Measurements from ENCODE around the gene SCN1B. TPM values are rescaled to one million over a fixed set of nuclear protein-coding genes. Genes with fewer than 3 reads are reported as not detected.

SCN1B gene
- total and polyA plus RNA-seq, 2 of the 13 experiments (the other 11 are each of a cell fraction or from before 2014, with no cell fraction given), result 2.7 to 20.1 TPM

- TF ChIP-seq SNAPC4 (CRISPR knock-in tag; IDR thresholded peaks at IDR 0.05) (no peak), REPIN1 (CRISPR knock-in tag; IDR thresholded peaks at IDR 0.05; ENCODE audit: borderline replicate concordance, low read depth) (no peak), TFAP4 (IDR thresholded peaks at IDR 0.05; ENCODE audit: borderline replicate concordance, low read depth) (peak; percentile 40; the same call in 1 of the 2 replicates), KLF9 (CRISPR knock-in tag; IDR thresholded peaks at IDR 0.05; ENCODE audit: low read depth) (no peak), ZBTB8A (CRISPR knock-in tag; IDR thresholded peaks at IDR 0.05; ENCODE audit: borderline replicate concordance, low read depth) (no peak), ZNF576 (CRISPR knock-in tag; IDR thresholded peaks at IDR 0.05) (no peak), POLR2AphosphoS5 (IDR thresholded peaks at IDR 0.05; ENCODE audit: low read depth, low read length) (peak; percentile 68), FOXA3 (CRISPR knock-in tag; IDR thresholded peaks at IDR 0.05) (0 out of 2 replicates have a peak, but pooled peaks have one; percentile 3), ZNF143 (CRISPR knock-in tag; IDR thresholded peaks at IDR 0.05) (no peak), ZNF431 (CRISPR knock-in tag; IDR thresholded peaks at IDR 0.05; ENCODE audit: borderline replicate concordance, low read depth) (no peak), ZFP1 (CRISPR knock-in tag; IDR thresholded peaks at IDR 0.05) (no peak), CREB1 (IDR thresholded peaks at IDR 0.05) (no peak), CREB1 (CRISPR knock-in tag; IDR thresholded peaks at IDR 0.05) (no peak), ZNF12 (CRISPR knock-in tag; IDR thresholded peaks at IDR 0.05) (no peak), AKNA (CRISPR knock-in tag; IDR thresholded peaks at IDR 0.05; ENCODE audit: borderline replicate concordance) (no peak), SNAI1 (CRISPR knock-in tag; IDR thresholded peaks at IDR 0.05; ENCODE audit: borderline replicate concordance) (no peak; the same call in 1 of the 2 replicates), ZNF232 (CRISPR knock-in tag; IDR thresholded peaks at IDR 0.05; ENCODE audit: borderline replicate concordance) (no peak), ZFY (CRISPR knock-in tag; IDR thresholded peaks at IDR 0.05) (peak; percentile 67; the same call in 1 of the 2 replicates), GATA4 (IDR thresholded peaks at IDR 0.05; ENCODE audit: borderline replicate concordance, low read depth) (peak; percentile 65; the same call in 1 of the 2 replicates), HOXA5 (CRISPR knock-in tag; IDR thresholded peaks at IDR 0.05) (no peak), MAX (IDR thresholded peaks at IDR 0.05) (peak; percentile 67; the same call in 1 of the 2 replicates)
Observed at GRCh38 chr19:35041548-35042055, 11.3 kb downstream of the SCN1B start, which contains the start of gene HPN (continued).
